GM10266 (cell line): ENCODE measurements around the gene CNTN4.

Source experiments
- DNase-seq: peaks from one replicate; pipeline ENCODE4 v3.0.0; 2012; ENCODE audit errors: extremely low spot score
- CTCF ChIP-seq: IDR thresholded peaks from 2 replicates; pipeline ENCODE4 v1.5.1; 2012; ENCODE audit warnings: mild to moderate bottlenecking, low read depth; ENCODE audit not compliant: control insufficient read depth, insufficient read depth; ENCODE audit errors: missing control alignments

CNTN4 gene

DNA sequence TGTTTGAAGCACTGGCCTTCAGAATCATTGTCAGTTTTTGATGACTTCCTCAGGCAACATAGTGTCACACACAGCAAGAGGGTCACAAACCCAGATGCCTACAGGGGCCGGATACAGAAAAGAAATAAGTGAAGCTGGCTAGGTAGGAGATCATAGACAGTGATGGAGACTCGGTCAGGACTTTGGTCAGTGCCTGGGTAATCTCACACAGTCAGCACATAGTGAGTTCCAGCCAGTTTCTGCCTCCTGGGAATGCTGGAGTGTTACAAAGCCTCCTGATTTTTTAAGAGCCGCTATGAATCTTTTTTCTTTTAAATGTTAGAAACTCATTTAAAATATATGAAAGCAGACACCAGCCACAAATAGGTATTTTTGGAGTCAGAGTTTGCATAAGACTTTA lies 612.4 kb downstream of the CNTN4 start:
- TF ChIP-seq CTCF: no peak
- no peak for DNase-seq

DNA sequence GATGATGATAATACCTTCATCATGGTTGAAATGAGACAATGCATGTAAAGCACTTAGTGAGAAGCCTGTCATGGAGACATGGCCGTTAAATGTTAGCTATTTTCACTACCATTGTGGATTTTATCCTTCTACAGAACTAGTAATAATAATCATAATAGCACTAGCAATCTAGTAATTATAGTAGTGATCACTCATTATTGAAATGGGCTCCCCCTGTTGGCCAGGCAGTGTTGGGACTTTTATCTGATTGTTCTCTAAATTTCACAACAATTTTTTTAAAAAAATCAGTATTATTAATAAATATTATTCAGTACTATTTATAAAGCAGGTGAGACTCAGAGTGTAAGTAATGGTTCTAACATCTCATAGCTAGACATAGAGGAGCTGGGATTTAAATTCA lies 615.3 kb downstream of the CNTN4 start:
- TF ChIP-seq CTCF: peak; percentile 25
- DNase-seq: no peak

- no peak for DNase-seq
These were observed 616.2 kb downstream of the CNTN4 start for GRCh38 chr3:2714834-2715233.

DNA sequence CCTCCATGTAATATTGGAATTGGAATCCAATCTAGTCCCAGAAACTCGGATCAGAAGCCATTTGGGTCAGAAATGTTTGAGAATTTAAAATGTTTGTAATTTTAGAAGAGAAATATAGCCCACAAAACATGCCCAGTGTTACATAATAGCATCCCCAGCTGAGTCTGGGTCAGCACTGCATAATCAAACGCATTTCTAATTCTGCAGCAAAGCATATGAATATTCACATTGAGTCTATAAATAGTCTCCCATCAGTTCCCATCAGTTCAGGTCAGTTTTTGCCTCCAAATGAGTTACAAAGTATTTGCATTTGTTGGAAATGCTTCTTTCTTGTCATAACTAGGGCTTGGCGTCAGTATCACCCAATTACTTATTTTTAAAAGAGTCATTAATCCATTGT lies 628.4 kb downstream of the CNTN4 start:
- no peak for DNase-seq
- no peak for TF ChIP-seq CTCF

More at GRCh38 chr3:2714834-2715233, 616.2 kb downstream of the CNTN4 start:
- TF ChIP-seq CTCF: no peak

DNA sequence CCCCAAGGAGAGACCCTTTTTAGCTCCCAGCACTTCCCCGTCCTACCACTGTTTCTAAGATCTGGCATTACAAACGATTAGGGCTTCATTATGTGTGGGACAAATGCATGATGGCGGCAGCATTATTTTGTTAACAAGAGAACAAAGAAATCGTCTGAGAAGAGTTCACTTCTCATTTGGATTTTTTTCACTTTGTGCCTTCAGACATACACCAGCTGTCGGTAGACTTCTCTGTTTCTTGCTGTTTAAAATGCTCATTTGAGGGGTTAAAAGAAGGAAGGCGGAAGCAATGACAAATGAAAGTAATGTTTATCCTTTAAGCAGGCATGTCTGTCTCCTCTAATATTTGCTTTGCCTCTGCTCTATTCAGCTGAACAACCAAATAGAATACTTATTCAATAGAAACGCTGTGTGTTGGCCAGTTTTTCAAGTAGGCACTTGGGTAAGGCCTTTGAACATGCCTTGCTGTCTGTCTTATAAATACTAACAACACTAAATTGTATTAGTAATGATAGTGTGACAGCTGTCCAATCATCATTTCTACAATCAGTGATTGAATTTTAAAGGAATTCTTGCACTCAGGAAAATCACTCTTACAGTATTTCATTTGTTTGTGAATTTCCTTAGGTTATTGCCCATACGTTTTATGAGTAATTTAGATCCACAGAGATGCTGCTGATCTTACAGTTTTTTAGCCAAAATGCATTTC lies 629.1 kb downstream of the CNTN4 start:
- no peak for TF ChIP-seq CTCF
- DNase-seq: no peak

- TF ChIP-seq CTCF: no peak
- no peak for DNase-seq
These were observed 633.2 kb downstream of the CNTN4 start for GRCh38 chr3:2731843-2732242.

GRCh38 chr3:2735392-2735894 lies 636.8 kb downstream of the CNTN4 start:
- TF ChIP-seq CTCF: no peak

More at GRCh38 chr3:2735392-2735894, 636.8 kb downstream of the CNTN4 start:
- DNase-seq: no peak
